ENCODE results near the gene TPTE2. TPM values are rescaled to one million over a fixed set of nuclear protein-coding genes. Genes with fewer than 3 reads are reported as not detected.
"Not testable (repeated sequence)": the region's sequence is repeated elsewhere in the genome, so short reads cannot be mapped to it uniquely, and the experiment has no call there.

The TPTE2 gene
- total and polyA plus RNA-seq, 2 of the 8 experiments (the other 6 are each of a cell fraction or from before 2014, with no cell fraction given) = not detected

- H2BK120ac ChIP-seq (replicated peaks; ENCODE audit: low read depth, low read length); H3K18ac ChIP-seq (ENCODE audit: extremely low read depth, low read length); H3K56ac ChIP-seq (replicated peaks; ENCODE audit: insufficient read length, low read depth, low read length); DNase-seq (ENCODE audit: low read depth in 1 of 2, low spot score in 2 of 2); H2AFZ ChIP-seq (ENCODE audit: low read length); H2BK15ac ChIP-seq (ENCODE audit: low read length); H4K20me1 ChIP-seq (replicated peaks in 1 of 2; ENCODE audit: control insufficient read depth in 1 of 2, insufficient read depth in 2 of 2, low read length in 2 of 2); H3K14ac ChIP-seq (ENCODE audit: insufficient read length); H2BK12ac ChIP-seq (ENCODE audit: low read depth, low read length); H3K36me3 ChIP-seq (ENCODE audit: control insufficient read depth in 2 of 4, insufficient read depth in 4 of 4, low read length in 3 of 4); POLR2A ChIA-PET (ENCODE audit: partially characterized antibody); H3K27ac ChIP-seq (ENCODE audit: low read depth, low read length); H4K91ac ChIP-seq (replicated peaks; ENCODE audit: insufficient read length, low read length); H3K23me2 ChIP-seq (ENCODE audit: low read depth, low read length); H2BK20ac ChIP-seq (ENCODE audit: low read length); CTCF ChIA-PET (ENCODE audit: partially characterized antibody); H4K5ac ChIP-seq (ENCODE audit: insufficient read length, low read depth, low read length); FAIRE-seq; H3K4me2 ChIP-seq (ENCODE audit: insufficient read depth in 1 of 2, low read depth in 2 of 2, low read length in 2 of 2); H3K4ac ChIP-seq (replicated peaks; ENCODE audit: insufficient read length, low read depth, low read length); H3K79me1 ChIP-seq (ENCODE audit: low read depth, low read length); H4K8ac ChIP-seq (ENCODE audit: extremely low read depth, insufficient read depth, low read length); H3K9ac ChIP-seq (replicated peaks in 1 of 4; ENCODE audit: extremely low read depth in 1 of 4, low read depth in 3 of 4, low read length in 3 of 4); H2BK5ac ChIP-seq (ENCODE audit: low read depth, low read length); H3K23ac ChIP-seq (ENCODE audit: insufficient read length); H3K4me3 ChIP-seq (ENCODE audit: extremely low read depth in 1 of 4, insufficient read depth in 2 of 4, low read depth in 3 of 4, low read length in 4 of 4); H3K27me3 ChIP-seq (replicated peaks in 1 of 4; ENCODE audit: control insufficient read depth in 3 of 4, extremely low read depth in 1 of 4, insufficient read depth in 3 of 4, low read length in 3 of 4); H2AK5ac ChIP-seq (ENCODE audit: low read depth, low read length); H3K4me1 ChIP-seq (replicated peaks in 1 of 4; ENCODE audit: control insufficient read depth in 3 of 4, insufficient read depth in 4 of 4, low read length in 3 of 4); H3K79me2 ChIP-seq (ENCODE audit: control insufficient read depth in 1 of 2, insufficient read depth in 2 of 2, low read length in 2 of 2): not testable (repeated sequence)
- WGBS, 2 experiments (ENCODE audit: extremely low coverage in 1 of 2, insufficient coverage in 1 of 2, insufficient read length in 1 of 2, insufficient replicate concordance in 2 of 2, low coverage in 1 of 2, low lambda C conversion rate in 2 of 2, missing lambda C conversion rate in 1 of 2) = 67% methylated on average over 1 of the region's 4 CpGs; no CpG with 5 or more reads in 1 of the 2 experiments
- peaks cover 13 to 53% of the 10 kb centered on the region in 2 experiments; a peak in 3 of 4 replicates for H3K9me3 ChIP-seq (ENCODE audit: insufficient read depth in 2 of 2, low read depth in 1 of 2, low read length in 1 of 2)
These were observed 148.8 kb downstream of the TPTE2 start for GRCh38 chr13:19412494-19412893.

- POLR2A ChIA-PET (ENCODE audit: partially characterized antibody) = not testable (repeated sequence)
These were observed 178.4 kb downstream of the TPTE2 start for GRCh38 chr13:19382746-19383511.

More at GRCh38 chr13:19382746-19383511, 178.4 kb downstream of the TPTE2 start:
- H4K91ac ChIP-seq (replicated peaks; ENCODE audit: insufficient read length, low read length); H3K4me3 ChIP-seq (ENCODE audit: extremely low read depth in 1 of 4, insufficient read depth in 2 of 4, low read depth in 3 of 4, low read length in 4 of 4); H2BK15ac ChIP-seq (ENCODE audit: low read length); H3K23ac ChIP-seq (ENCODE audit: insufficient read length); H3K79me2 ChIP-seq (ENCODE audit: control insufficient read depth in 1 of 2, insufficient read depth in 2 of 2, low read length in 2 of 2); H3K4ac ChIP-seq (replicated peaks; ENCODE audit: insufficient read length, low read depth, low read length); H2BK12ac ChIP-seq (ENCODE audit: low read depth, low read length); H3K9ac ChIP-seq (replicated peaks in 1 of 4; ENCODE audit: extremely low read depth in 1 of 4, low read depth in 3 of 4, low read length in 3 of 4); FAIRE-seq; H3K18ac ChIP-seq (ENCODE audit: extremely low read depth, low read length); H3K27ac ChIP-seq (ENCODE audit: low read depth, low read length); CTCF ChIA-PET (ENCODE audit: partially characterized antibody); H2BK5ac ChIP-seq (ENCODE audit: low read depth, low read length); H2AK5ac ChIP-seq (ENCODE audit: low read depth, low read length); H2AFZ ChIP-seq (ENCODE audit: low read length); H3K4me1 ChIP-seq (replicated peaks in 1 of 4; ENCODE audit: control insufficient read depth in 3 of 4, insufficient read depth in 4 of 4, low read length in 3 of 4); H3K36me3 ChIP-seq (ENCODE audit: control insufficient read depth in 2 of 4, insufficient read depth in 4 of 4, low read length in 3 of 4); H3K79me1 ChIP-seq (ENCODE audit: low read depth, low read length); H2BK20ac ChIP-seq (ENCODE audit: low read length); H3K14ac ChIP-seq (ENCODE audit: insufficient read length); H4K20me1 ChIP-seq (replicated peaks in 1 of 2; ENCODE audit: control insufficient read depth in 1 of 2, insufficient read depth in 2 of 2, low read length in 2 of 2); H3K4me2 ChIP-seq (ENCODE audit: insufficient read depth in 1 of 2, low read depth in 2 of 2, low read length in 2 of 2); H2BK120ac ChIP-seq (replicated peaks; ENCODE audit: low read depth, low read length); DNase-seq (ENCODE audit: low read depth in 1 of 2, low spot score in 2 of 2); H3K27me3 ChIP-seq (replicated peaks in 1 of 4; ENCODE audit: control insufficient read depth in 3 of 4, extremely low read depth in 1 of 4, insufficient read depth in 3 of 4, low read length in 3 of 4); H3K23me2 ChIP-seq (ENCODE audit: low read depth, low read length); H3K56ac ChIP-seq (replicated peaks; ENCODE audit: insufficient read length, low read depth, low read length); H4K5ac ChIP-seq (ENCODE audit: insufficient read length, low read depth, low read length); H4K8ac ChIP-seq (ENCODE audit: extremely low read depth, insufficient read depth, low read length): not testable (repeated sequence)
- WGBS, 2 experiments (ENCODE audit: extremely low coverage in 1 of 2, insufficient coverage in 1 of 2, insufficient read length in 1 of 2, insufficient replicate concordance in 2 of 2, low coverage in 1 of 2, low lambda C conversion rate in 2 of 2, missing lambda C conversion rate in 1 of 2) = 84% methylated on average over 30 of the region's 32 CpGs; no CpG with 5 or more reads in 1 of the 2 experiments
- H3K9me3 ChIP-seq (ENCODE audit: insufficient read depth in 2 of 2, low read depth in 1 of 2, low read length in 1 of 2) = peaks cover 13 to 50% of the 10 kb centered on the region in 2 experiments; a peak in 3 of 4 replicates

All from H1 (cell line).